ENCODE measurements around the gene FREM2.

Gene FREM2

GRCh38 chr13:38766799-38767198 lies 79.9 kb downstream of the FREM2 start:
- DNase-seq = no peak

GRCh38 chr13:38767506-38768265 lies 80.8 kb downstream of the FREM2 start:
- DNase-seq = no peak

GRCh38 chr13:38769526-38769925 lies 82.6 kb downstream of the FREM2 start:
- DNase-seq = no peak

GRCh38 chr13:38775085-38775484 lies 88.2 kb downstream of the FREM2 start:
- no peak for DNase-seq

DNA sequence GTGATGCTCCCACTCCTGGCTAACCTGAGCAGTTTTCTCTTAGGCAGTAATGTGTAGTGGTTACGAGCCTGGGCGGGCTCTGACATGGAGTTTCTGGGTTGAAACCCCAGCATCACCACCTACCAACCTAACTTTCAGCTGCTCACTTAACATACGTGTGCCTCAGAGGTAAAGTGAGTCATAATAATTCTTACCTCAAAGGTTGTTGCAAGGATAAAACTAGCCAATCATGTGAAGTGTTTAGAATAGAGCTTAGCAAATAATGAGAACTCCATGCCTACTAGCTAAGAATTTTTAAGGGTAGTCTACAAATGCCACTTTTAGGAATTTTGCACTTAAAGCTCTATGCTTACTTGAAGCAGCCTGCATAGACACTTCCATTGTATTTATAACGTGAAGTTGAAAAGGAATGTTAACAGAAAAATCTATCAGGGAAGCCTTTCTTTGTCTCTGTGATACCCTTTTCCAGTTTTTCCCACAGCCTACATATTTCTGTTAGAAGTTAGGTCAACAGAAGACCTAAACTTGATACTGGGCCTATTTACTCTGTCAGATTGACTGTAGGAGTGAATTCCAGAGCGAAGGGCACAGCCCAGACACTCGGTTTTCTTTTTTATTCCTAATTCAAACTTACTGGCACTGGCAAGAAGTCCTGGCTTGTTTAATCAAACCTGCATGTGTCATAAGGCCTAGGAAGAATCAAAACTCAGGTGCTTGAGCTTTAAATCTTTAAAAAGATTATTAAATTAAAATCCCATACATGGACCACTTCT lies 90.7 kb downstream of the FREM2 start:
- no peak for DNase-seq

GRCh38 chr13:38781539-38781938 lies 94.7 kb downstream of the FREM2 start:
- DNase-seq = no peak

DNA sequence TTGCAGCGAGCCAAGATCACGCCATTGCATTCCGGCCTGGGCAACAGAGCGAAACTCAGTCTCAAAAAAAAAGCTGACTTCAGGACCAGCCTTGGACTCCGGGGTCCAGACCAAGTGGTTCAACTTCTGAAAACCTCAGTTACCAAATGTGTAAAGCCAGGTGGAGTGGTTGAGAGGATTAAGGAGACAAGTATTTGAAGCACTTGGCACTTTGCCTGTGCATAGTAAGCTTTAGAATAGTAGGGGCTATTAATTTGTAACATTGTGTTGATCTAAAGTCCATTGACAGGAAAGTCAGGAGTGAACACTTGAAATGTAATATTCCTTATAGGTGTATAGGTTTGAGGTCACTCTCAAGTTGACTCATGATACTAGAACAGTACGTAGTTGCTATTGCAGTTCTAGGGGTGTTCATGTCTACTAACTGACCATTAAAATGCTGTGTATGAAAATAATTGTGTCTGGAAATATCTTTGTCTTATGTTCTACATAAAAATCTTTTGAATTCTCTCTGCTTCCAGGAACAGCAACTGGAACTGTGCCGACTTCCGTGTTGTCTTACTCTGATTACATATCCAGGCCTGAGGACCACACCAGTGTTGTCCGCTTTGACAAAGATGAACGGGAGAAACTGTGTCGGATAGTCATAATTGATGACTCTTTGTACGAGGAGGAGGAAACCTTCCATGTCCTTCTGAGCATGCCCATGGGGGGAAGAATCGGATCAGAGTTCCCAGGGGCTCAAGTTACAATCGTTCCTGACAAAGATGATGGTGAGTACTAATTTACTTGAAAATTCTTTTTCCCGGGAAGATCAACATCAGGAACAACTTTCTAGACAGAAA lies 97.4 kb downstream of the FREM2 start:
- no peak for DNase-seq

GRCh38 chr13:38785042-38785441 lies 98.2 kb downstream of the FREM2 start:
- DNase-seq = no peak

DNA sequence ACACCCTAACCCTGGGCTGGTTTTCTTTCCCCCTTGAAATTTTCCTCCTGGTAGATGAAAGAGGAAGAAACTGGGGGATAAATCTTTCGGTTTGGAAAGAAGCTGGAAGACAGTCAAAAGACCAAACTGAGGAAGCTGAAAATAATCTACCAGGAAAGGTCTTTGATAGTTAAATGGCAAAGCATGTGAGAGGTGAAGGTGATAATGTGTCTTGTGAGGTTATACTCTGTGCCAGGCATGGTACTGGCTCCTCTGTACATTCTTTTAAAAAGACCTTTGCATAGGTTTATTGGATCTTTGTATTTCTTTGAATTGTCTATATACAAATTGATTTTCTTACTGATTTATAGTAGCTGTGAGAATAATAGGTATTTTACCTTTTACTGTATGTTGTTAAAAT lies 98.6 kb downstream of the FREM2 start:
- no peak for DNase-seq

DNA sequence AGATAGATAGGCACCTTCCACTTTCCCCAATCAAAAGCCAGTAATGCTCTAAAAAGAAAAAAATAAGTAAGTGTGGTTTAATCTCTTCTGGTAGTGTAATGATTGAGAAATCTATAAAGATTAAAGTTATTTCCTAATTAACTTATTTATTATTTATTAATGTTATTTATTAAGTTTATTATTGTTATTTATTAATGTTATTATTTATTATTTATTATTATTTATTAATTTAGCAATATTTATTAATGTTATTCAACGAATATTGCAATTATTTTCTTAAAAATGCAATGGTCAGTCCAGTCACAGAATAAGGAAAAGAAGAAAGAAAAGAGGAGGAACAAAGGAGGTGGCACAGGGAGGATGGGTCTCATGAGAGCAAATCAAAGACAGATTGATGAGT lies 100.7 kb downstream of the FREM2 start:
- DNase-seq = no peak

- no peak for DNase-seq
Measured at GRCh38 chr13:38796890-38797289, 110.0 kb downstream of the FREM2 start.

- no peak for DNase-seq
Measured at GRCh38 chr13:38803531-38803930, 116.7 kb downstream of the FREM2 start.

DNA sequence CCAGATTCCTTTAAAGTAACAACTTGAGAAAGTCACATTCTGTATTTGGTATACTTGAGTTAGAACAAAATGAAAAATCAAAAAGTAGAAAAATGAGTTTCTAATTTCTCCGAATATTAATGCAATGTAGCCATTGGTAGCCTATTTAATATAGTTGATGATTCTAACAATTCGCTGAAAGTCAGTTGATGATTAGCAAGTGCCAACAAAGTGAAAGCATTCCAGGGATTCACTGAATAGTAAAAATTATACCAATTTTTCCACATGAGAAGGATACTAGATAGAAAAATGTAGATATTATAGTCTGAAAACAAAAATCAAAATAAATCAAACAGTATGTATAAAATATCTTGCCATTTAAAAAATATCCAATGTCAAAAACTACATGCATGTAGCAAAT lies 117.2 kb downstream of the FREM2 start:
- no peak for DNase-seq

GRCh38 chr13:38804536-38804935 lies 117.7 kb downstream of the FREM2 start:
- DNase-seq = no peak

GRCh38 chr13:38814331-38814730 lies 127.5 kb downstream of the FREM2 start:
- DNase-seq = no peak

DNA sequence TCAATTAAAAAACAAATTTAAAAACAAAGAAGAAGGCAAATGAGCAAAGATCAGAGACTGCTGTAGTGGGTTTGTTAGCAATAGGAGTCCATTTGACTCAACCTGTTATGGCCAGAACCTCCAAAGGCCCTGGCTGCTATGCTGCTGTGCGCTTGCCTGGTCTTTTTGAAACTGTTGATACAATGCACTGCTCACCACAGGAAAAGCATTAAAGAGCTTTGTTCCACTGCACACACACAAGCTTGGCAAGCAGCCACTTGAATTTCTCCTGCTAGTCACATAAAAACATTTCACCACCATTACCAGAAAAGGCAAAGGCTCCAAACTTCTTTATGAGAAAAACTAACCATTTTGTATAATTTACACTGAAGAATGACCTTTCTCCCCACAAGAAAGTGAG lies 132.2 kb downstream of the FREM2 start:
- no peak for DNase-seq

GRCh38 chr13:38819596-38819995 lies 132.7 kb downstream of the FREM2 start:
- DNase-seq = no peak

DNA sequence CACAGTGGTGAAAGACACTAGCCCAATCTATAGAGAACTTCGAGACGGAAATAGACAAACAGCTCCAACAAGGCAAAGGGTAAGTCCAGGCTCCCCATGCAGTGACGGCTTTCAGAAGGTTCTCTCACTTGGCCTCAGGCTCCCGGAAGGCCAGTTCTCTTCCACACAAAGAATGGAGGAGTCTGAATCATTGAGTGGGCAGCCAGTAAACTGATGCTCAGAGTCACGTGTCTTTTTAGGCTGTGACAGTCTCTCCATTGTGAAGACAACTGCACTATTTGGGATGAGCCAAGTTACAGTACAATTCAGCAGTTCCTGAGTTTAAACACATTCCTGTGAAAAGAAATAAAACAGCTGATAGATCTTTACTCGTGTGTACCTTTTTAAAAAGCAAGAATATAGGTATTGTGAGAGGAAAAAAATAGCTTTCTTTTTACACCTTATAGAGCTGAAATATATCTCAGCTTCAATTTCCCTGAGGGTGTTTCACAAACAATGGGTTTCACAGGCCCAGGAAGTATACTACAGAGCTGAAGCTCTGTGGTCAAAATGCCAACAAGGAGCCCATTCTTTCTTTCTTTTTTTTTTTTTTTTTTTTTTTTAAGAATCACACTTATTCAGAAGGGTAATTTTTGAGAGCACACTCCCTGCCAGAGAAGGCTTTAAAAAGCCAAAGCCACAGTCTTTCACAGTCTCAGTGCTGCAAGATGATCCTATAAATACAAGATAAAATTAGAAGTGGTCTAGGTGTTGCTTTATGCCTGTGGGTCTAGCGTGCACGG lies 135.1 kb downstream of the FREM2 start:
- DNase-seq = no peak

DNA sequence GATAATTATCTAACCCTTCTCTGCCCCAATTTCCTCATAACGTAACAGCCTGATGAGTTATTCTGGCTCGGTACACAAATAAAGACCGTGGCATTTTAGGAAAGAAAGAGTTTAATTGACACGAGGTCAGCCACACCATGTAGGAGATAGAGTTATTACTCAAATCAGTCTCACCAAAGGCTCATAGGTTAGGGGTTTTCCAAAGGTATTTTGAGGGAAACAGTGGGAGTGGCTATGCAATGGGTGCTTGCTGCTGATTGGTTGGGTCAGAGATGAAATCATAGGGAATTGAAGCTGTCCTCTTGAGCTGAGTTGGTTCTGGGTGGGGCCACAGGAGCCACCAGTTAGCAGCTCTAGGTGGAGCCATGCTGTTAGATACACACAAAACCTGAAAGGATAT lies 137.5 kb downstream of the FREM2 start:
- DNase-seq = no peak

- DNase-seq = no peak
Measured at GRCh38 chr13:38826182-38826813, 139.4 kb downstream of the FREM2 start.

DNA sequence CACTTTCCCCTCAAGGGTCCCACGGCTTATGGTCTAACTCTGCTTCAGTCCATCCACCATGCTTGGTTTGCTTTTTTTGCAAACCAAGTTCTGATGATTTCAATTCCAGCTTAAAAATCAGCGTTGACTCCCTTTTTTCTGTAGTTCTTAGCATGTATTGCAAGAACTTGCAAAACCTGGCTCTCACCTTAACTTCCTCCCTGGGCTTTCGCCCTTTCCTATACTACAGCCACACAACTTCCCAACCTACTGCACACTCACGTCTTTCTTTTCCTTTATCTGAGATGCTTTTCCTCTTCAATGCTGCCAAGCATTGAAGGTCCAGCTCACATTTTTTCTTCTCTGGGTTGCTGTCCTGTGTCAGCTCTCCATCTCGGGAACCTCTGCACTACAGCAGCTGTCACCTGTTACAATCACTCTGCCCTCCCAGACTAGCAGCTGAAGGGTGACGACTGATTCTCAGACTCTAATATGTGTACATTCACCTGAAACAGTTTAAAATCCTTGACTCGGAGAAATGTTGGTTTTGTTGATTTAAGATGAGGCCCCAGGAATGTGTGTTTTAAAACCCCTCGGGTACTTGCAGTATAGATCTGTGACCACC lies 143.7 kb downstream of the FREM2 start:
- DNase-seq = no peak

DNA sequence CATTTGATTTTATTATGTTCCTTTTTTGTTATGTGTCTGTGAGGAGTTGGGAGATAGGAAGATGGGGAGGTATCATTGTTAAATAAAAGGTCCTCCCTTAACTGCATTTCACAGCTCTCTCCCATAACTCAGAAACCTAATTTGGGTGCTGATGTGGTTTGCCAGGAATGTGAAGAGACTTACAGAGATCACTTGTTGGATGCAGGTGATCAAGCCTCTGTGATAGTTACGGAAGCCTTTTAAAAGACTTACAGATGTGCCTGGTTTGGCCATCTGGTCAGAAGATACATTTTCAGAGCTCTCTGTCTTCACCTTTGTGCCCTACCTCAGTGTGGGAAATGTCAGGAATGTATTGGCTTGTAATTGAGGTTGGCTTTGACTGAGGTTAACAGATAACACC lies 157.7 kb downstream of the FREM2 start:
- DNase-seq = no peak
